Mucosa of gallbladder (tissue), 1 donor: ENCODE measurements around the gene CNGB1. TPM values are rescaled to one million over a fixed set of nuclear protein-coding genes. Genes with fewer than 3 reads are reported as not detected.
"Not testable (repeated sequence)": the region's sequence is repeated elsewhere in the genome, so short reads cannot be mapped to it uniquely, and the experiment has no call there.

ENCODE experiments used
- DNase-seq: peaks from one replicate; pipeline ENCODE4 v3.0.0-alpha.2; 2020; ENCODE audit warnings: low spot score
- total RNA-seq: library from RNA; stranded (reverse); gene quantifications from one replicate; pipeline ENCODE4 v1.2.1, GENCODE V29; 2021
- donor health status: DM: no; HTN: no; CAD: no.

The CNGB1 gene
- total RNA-seq, 1 donor from 2014 or later: 0.29 TPM

DNA sequence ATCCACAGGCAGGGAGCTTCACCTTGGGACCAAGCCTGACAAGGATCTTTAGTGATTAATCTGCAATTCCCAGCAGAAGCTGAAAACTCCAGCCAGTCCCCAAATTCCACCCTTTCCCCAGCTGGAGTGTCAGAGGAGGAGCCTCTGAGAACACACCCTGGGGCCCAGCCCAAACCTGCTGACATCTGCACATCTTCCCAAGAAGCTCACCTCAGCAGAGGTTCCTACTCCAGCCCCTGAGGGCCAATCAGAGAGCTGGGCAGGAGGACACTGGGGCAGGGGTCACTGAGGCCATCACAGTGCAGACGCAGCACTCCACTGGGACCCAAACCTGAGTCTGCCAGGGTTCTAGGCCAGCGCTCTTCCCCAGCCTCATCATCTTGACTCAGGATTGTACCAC, 44.9 kb downstream of the CNGB1 start:
- no peak for DNase-seq

DNA sequence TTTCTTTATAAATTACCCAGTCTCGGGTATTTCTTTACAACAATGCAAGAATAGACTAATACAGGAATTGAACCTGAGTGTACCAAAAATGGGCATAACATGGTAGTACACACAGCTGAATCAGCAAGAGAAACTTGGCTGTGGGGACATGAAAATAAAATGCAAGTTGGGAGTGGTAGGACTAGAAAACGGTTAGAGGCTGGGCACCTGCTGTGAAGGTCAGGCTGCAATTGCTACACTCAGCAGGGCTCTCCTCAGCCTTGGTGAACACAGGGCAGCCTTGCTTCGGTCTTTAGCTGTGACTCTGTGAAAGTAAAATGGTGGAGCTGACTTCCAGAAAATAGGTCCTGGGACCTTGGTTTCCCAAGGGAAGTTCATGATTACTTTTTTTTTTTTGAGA, 45.6 kb downstream of the CNGB1 start:
- DNase-seq: no peak

DNA sequence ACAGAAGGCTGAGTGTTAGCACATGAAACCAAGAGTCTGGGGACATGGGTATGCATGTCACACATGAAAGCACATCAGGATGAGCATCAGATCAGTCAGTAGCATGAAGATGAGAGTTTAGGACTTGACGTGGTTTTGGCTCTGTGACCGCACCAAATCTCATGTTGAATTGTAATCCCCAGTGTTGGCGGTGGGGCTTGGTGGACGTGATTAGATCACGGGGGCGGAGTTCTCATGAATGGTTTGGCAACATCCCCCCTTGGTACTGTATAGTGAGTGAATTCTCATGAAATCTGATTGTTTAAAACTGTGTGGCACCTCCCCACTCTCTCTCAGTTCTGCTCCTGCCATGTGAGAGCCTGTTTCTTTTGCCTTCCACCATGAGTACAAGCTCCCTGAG, 46.4 kb downstream of the CNGB1 start:
- no peak for DNase-seq

DNA sequence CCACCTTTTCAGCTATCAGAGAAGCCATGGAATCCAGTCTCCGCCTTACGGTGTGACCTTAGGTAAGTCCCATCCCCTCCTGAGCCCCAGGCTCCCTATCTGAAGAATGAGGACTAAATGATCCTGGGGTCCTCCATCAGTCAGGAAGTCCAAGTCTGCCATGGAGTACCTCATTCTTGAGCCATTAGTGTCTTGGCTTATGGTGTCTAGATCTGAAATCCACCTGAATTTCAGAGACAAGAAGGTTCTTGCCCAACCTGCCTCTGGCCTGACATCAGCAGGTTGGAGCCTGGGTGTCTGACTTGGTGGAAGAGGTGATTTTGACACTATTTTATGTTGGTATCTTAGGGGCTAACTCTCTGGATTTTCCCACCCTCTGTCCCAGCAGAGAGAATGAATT, 47.1 kb downstream of the CNGB1 start:
- no peak for DNase-seq

DNA sequence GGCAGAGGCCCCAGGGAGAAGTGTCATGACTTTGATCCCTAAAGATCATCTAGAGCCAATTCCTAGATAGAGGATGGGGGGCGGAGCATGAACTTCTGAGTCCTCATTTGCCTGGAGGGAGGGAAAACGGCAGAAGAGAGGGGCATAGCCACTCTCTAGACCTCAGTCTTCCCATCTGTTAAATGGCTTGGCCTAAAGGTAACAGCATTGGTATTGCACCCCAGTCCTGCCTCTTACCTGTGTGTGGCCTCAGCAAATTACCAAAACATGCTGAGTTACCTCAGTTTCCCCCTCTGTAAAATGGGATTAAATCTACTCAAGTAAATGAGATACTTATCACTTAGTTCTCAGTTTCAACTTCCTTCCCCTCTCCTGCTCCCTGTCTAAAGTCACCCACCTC, 47.5 kb downstream of the CNGB1 start:
- DNase-seq: no peak

DNA sequence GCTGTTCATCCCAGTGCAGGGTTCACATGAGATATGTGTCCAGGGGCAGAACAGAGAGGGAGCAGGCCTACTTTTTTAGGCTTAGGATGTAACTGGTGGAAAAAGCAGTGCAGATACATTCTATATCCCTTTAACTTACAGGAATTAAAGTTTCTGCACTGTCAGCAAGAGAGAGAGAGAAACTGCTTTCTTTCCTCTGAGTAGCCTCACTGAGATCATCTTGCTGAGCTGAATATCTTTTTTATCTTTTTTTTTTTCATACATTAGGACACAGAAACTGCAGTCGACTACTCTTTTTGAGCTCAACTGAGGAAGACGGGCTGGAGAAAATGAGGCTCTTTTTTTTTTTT, 50.1 kb downstream of the CNGB1 start:
- no peak for DNase-seq

DNA sequence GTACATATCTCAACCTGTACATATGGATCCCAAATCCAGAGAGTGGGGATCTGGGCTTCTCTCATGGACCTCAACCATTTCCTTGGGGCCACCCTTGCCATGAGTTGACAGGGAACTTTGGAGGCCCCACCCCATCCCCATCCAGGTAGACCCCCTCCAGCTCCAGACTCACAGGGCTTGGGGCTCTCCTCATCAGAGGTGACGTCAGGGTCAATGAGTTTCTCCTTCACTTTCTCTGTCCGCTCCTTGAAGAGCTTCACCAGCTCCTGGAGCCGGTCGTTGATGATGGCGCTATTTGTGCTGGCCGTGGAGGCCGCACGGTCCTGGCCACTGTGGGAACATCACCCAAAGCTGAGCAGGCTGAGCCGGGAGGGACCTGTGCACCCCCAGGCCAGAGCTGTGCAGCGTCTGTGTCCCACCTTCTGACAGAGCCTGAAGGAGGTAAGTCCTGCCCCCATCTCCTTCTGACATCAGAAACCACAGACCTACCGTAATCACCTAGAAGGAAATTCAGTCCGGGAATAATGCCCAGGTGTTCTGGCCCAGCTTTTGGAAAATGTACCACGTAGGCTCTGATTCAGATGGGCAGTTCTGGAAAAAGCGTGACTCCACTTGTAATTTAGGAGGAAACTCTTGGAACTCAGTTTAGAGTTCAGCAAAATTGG, 50.6 kb downstream of the CNGB1 start:
- no peak for DNase-seq

DNA sequence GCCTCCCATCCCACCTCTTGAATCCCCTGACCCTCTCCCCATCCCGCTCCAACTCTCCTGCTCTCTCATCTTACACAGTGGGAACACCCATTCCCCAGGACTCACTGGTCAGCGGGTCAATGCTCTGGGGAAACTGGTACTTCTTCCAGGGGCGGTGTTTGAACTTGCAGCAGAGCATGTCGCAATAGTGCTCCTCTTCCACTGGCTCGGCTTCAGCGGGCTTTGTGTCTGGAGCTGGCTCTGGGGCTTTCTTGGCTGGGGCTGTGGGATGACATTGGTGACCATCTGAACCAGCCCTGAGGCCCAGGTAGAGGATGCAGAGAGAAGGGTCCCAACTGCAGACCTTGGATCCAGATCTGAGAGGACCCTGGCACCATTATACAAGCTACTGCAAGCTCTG, 51.9 kb downstream of the CNGB1 start:
- no peak for DNase-seq

DNA sequence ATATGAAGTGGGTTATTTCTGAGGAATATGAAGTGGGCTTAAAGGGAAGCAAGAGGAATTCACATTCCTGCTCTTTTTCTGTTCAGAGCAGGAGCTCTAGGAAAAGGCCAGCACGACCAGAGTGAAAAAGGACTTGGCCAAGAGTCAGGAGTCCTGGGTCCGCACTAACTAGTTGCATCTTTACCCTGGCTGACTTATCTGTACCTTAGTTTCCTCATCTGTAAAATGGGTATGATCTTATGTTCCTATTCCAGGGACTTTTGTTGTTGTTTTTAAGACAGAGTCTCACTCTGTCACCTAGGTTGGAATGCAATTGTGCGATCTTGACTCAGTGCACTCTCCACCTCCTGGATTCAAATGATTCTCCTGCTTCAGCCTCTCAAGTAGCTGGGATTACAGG, 52.5 kb downstream of the CNGB1 start:
- DNase-seq: no peak

DNA sequence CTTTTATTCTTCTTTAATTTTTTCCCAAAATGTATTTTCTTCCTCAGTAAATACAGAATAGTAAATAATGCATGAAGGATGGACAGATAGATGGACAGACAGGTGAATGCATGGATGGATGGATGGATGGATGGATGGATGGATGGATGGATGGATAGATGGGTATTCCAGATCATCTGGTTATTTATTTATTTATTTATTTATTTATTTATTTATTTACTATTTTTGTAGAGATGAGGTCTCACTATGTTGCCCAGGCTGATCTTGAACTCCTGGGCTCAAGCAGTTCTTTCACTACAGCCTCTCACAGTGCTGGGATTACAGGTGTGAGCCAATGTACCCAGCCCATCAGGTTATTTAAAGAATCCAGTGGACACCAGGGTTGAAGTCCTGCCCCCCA, 53.0 kb downstream of the CNGB1 start:
- not testable (repeated sequence) for DNase-seq

DNA sequence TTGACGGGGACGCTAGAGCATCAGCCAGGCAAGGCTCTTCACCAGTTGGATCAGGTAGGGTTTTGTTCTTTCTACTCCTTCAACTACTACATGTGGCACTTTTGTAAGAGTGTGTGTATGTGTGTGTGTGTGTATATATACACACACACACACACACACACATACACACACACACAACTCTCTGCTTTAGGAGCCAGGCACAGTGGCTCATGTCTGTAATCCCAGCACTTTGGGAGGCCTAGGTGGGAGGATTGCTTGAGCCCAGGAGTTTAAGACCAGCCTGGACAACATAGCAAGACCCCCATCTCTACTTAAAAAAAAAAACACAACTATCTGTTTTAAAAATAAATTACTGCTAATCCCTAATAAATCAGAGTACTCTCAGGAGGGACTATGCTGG, 53.4 kb downstream of the CNGB1 start:
- not testable (repeated sequence) for DNase-seq

DNA sequence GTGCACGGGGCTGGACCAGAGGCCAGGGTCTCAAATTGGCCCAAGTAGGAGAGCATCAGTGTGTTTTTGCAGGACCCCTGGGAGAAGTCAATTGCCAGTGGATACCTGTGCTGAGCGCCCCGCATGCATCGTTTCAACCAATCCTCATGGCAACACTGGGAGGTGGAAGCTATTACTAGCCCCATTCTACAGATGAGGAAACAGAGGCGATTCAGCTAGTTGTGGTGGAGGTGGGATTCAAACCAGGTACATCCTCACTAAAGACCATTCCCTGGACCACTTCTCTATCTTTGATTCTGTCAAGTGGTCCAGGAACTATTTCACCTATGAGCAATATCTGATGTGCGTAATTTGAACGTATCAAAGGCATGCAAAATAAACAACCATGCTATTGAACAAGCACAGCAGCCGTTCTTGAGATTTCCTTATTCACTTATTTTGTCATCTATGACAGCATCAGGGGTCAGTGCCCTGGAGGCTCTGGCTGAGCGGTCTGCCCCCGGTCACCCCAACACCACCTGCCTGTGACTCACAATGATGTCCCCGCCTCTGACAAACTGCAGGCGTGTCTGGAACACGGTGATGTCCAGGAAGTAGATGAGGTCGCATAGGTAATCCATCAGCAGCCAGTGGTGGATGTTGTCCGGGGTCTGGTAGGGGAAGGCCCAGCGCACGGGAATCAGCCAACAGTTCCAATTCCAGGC, 54.0 kb downstream of the CNGB1 start:
- peak; percentile 27 for DNase-seq

DNA sequence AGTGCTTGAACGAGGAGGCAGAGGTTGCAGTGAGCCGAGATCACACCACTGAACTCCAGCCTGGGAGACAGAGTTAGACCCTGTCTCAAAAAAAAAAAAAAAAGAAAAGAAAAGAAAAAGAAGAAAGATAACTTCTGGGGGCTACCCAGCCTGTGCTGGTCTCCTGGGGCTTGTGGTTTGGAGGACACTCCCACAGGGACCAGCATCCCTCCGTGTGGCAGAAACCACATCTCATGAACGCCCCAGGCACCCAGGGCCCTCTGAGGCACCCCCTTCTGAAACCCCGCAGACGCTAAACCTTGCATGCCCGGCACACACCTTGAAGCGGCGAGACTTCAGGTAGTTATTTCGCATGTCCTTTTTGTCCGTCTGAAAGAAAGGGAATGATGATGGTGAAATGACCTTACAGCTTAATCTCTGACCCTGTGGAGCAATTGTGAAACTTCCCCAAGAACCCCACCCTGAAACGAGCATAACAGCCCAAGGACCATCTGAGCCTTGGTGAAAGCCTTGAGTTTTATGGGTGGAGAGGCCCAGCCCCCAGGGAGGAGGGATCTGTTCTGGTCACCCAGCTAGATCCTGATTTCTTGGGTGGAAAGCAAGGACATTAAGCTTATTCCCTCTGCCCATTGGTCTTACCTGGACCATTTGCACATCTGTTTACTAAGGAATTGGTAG, 55.0 kb downstream of the CNGB1 start:
- DNase-seq: no peak

DNA sequence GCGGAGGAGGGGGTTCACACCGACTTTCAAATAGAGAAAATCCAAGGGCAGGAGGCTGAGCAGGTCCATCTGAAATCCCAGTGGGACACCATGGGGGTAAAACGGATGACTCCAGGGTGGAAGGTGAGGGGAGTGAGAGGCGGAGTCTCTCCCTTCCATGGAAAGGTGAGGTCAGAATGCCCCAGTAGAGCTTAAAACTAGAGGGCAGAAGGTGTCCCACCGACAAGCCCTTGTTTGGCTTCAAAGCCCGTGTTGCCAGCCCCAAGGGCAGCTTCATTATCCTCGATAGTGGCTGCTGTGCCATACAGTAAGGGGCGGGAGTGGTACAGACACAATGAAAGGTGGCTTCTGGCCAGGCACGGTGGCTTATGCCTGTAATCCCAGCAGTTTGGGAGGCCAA, 55.7 kb downstream of the CNGB1 start:
- no peak for DNase-seq

DNA sequence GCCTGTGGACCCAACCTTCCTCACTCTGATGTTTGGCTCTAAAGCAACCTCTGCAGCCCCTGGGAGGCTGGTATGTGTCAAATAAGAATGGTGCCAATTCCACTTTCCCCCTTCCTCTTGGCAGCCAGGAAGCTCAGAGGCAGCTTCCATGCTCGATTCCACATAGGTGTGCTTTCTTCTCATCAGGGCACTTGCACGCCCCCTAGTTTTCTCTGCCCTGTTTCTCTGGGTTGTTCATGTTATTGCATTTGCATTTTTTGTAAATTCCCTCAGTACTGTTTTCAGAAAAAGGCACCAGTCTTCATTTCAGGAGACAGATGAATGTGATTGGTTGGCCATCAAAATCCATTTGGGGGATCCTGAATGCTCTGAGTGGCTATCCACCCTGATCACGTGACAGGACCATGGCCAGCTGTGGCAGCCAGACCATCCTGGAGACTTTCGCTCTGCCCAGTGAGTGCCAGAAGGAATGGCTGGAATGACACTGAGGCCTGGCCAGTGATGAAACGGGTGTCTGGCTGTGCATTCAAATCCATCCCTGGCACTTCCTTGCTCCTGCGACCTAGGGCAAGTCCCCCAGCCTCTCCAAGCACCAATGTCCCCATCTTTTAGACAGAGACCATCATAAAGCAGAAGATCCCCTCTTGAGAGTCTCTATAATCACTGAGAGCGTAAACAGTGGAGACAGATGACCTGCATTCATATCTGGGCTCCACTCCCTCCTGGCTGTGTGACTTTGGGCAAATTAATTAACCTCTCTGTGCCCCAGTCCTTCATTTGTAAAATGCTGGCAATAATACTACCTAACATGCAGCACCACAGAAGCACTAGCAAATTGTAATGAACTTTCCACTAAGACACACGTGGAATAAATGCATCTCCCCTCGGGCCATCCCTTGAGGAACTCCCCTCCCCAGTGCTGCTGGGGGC, 56.4 kb downstream of the CNGB1 start:
- no peak for DNase-seq

DNA sequence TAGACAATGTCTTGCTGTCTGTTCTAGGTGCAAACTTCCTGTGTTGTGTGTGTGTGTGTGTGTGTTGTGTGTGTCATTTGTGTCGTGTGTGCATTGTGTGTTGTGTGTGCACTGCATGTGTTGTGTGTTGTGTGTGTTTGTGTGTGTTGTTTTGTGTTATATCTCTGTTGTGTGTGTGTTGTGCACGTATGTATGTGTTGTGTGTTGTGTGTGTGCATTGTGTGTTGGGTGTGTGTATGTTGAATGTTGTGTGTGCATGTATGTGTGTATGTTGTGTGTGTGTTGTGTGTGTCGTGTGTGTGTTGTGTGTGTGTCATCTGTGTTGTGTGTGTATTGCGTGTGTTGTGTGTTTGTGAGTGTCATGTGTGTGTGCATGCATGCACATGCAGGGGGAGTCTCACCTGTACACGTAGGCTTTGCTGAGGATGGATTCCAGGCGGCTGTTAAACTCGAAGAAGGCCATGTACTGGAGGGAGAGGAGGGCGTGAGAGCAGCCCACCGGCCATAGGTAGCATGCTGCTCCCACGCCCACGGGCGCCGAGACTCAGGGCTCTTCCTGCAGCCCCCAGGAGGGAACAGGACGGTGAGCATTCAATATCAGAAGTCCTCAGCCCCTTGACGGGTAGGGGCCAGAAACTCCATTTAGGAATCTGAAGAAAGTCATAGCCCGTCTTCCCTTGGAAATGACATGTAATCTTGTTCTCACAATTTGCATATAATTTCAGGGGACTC, 58.2 kb downstream of the CNGB1 start:
- DNase-seq: no peak

DNA sequence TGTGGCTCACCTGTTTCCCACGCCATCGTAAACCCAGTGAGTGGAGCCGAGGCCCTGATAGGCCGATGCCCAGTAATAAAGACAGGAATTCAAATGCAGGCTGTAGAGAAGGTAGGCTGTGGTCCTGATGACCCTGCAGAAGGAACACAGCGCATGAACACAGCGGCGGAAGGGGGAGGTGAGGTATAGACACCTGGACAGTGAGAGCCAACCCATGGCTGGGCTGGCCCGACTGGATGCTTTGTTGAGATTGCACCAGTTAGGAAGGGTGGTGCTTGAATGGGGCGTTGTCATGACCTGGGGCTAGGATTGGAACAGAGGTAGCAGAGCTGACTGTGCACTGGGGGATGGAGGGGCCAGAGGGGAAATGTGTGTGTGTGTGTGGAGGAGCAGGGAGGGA, 59.2 kb downstream of the CNGB1 start:
- no peak for DNase-seq

DNA sequence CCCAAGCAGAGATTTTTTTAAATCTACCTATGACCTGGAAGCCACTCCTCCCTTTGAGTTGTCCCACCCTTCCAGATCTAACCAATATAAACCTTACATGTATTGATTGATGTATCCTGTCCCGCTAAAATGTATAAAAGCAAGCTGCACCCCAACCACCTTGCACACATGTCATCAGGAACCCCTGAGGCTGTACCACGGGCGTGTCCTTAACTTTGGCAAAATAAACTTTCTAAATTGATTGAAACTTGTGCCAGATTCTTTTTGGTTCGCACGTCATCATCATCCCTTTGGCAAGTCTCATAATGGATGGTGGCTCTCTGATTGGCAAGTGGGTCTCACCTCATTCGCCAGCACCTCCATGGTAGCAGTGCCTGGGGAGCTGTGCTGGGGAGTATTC, 60.2 kb downstream of the CNGB1 start:
- no peak for DNase-seq

DNA sequence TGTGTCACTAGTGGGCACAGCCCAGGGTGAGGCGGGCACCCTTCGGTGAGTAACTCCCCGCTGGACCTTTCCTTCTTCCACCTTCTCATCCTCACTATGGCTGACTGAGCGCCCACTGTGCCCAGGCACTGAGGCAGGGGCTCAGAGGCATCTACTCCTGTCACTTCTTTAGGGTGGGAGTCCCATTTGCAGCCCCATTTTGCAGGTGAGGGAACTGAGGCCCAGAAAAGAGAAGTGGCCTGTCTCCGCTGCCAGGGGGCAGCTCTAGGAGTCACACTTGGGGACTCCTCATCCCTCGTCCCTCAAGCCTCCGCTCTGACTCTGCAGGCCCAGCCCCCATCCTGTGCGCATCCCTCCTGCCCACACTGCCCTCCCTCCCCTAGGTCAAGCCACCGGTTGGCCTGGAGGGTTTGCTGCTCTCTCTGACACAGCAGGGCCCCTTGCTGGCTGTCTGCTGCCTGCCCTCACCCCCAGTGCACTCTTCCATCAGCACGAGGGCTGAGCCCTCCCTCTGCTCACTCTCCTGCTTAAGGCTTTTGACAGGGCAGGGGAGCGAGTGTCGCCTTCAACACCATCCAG, 62.4 kb downstream of the CNGB1 start:
- no peak for DNase-seq

DNA sequence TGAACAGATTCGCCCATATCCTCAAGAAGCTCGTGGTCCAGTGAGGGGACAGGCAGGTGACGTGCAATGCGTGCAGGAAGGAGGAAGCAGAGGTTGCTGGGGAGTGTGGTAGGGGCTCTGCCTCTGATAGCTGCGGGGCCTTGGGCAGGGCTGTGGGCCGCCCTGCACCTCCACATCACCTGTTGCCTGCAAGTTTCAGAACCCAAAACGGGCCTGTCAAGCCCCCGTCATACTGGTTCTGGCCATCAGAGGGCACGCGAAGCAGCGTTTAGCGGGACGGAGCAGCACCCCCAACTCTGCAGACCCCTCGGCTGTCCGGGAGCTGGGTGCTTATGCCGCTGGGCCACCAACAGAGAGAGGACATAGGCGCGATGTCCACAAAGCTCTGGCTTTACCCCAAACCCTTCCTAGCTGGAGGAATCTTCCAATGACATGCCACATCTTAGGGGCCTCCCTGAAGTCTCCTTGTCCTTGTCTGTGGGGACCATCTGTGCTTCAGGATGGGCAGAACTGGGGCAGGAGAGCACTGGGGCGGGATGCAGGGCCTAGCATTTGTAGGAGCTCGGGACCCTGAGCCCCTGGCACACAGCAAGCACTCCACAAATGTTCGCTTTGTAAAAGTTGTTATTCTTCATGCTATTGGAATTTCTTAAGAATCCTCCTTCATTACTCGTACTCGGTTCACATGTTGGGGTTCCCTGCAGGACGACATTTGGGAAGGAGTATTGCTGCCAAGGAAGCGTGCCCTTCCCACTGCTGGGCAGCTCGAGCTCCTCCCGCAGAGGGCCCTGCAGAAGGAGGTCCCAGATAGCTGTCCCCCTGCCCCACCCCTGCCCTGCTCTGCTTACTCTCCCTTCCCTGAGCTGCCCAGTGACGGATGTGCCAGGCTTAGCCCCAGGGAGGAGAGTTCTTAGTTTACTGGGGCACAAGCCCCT, 64.3 kb downstream of the CNGB1 start:
- no peak for DNase-seq
